ENCODE data around the gene DNAJC17.

Gene DNAJC17

GRCh38 chr15:40723919-40724318, 83.4 kb downstream of the DNAJC17 start:
- no peaks in the 10 kb centered on the region for H3K4me1 ChIP-seq
- TF ChIP-seq CTCF (IDR thresholded peaks at IDR 0.05), result no peak

GRCh38 chr15:40722934-40723333, 84.3 kb downstream of the DNAJC17 start:
- Histone ChIP-seq H3K27ac (no peak overlapping the region), H3K36me3 (no peaks in the 10 kb centered on the region), H3K4me3 (no peak overlapping the region), H3K27me3 (no peaks in the 10 kb centered on the region), H3K4me1 (no peaks in the 10 kb centered on the region), H3K9me3 (no peaks in the 10 kb centered on the region)
- TF ChIP-seq CTCF (IDR thresholded peaks at IDR 0.05), result no peak
- no peak for DNase-seq
- intact Hi-C loops (cut with DNase I; ENCODE audit: low total_unique reads), result no loop called here

More at GRCh38 chr15:40723919-40724318, 83.4 kb downstream of the DNAJC17 start:
- Histone ChIP-seq H3K36me3 (no peaks in the 10 kb centered on the region), H3K4me3 (no peak overlapping the region), H3K9me3 (no peaks in the 10 kb centered on the region), H3K27ac (no peak overlapping the region), H3K27me3 (no peaks in the 10 kb centered on the region)
- intact Hi-C loops (cut with DNase I; ENCODE audit: low total_unique reads), result no loop called here
- no peak for DNase-seq

- Histone ChIP-seq H3K27me3 (no peaks in the 10 kb centered on the region), H3K4me1 (no peaks in the 10 kb centered on the region), H3K27ac (no peak overlapping the region), H3K36me3 (no peaks in the 10 kb centered on the region), H3K9me3 (no peaks in the 10 kb centered on the region), H3K4me3 (no peak overlapping the region)
- no peak for DNase-seq
- TF ChIP-seq CTCF (IDR thresholded peaks at IDR 0.05), result no peak
- intact Hi-C loops (cut with DNase I; ENCODE audit: low total_unique reads), result no loop called here
These were observed 84.9 kb downstream of the DNAJC17 start for GRCh38 chr15:40722354-40722753.

- H3K4me3 ChIP-seq, result no peak overlapping the region
- H3K27me3 ChIP-seq, result no peaks in the 10 kb centered on the region
- no peaks in the 10 kb centered on the region for H3K36me3 ChIP-seq
- H3K27ac ChIP-seq, result no peak overlapping the region
- no peak for TF ChIP-seq CTCF (IDR thresholded peaks at IDR 0.05)
- intact Hi-C loops (cut with DNase I; ENCODE audit: low total_unique reads), result no loop called here
- no peaks in the 10 kb centered on the region for H3K4me1 ChIP-seq
- no peaks in the 10 kb centered on the region for H3K9me3 ChIP-seq
- no peak for DNase-seq
These were observed 85.6 kb downstream of the DNAJC17 start for GRCh38 chr15:40721701-40722100.

- no peak for TF ChIP-seq CTCF (IDR thresholded peaks at IDR 0.05)
- Histone ChIP-seq H3K27me3 (no peaks in the 10 kb centered on the region), H3K36me3 (no peaks in the 10 kb centered on the region), H3K4me1 (no peaks in the 10 kb centered on the region), H3K27ac (no peak overlapping the region), H3K9me3 (no peaks in the 10 kb centered on the region), H3K4me3 (no peak overlapping the region)
- DNase-seq, result no peak
- intact Hi-C loops (cut with DNase I; ENCODE audit: low total_unique reads), result no loop called here
These were observed 91.1 kb downstream of the DNAJC17 start for GRCh38 chr15:40716165-40716564.

Data from tibial artery (tissue), 4 donors.